SIG-M5 (cell line): ENCODE data around the gene KCNG1.

Experiments
- DNase-seq: peaks from one replicate; lab custom pipeline; 2025; lab: John Stamatoyannopoulos, UW

KCNG1 gene

GRCh38 chr20:51034988-51035656 lies 12.2 kb upstream of the KCNG1 start:
- DNase-seq = no peak

GRCh38 chr20:51034476-51034875 lies 11.6 kb upstream of the KCNG1 start:
- no peak for DNase-seq

GRCh38 chr20:51029963-51030920 lies 7.3 kb upstream of the KCNG1 start:
- DNase-seq = no peak

- DNase-seq = no peak
These were observed 6.6 kb upstream of the KCNG1 start for GRCh38 chr20:51029556-51029955.

- no peak for DNase-seq
These were observed 5.8 kb upstream of the KCNG1 start for GRCh38 chr20:51028616-51029212.

- no peak for DNase-seq
These were observed 4.3 kb upstream of the KCNG1 start for GRCh38 chr20:51027035-51027795.

GRCh38 chr20:51026269-51026668 lies 3.4 kb upstream of the KCNG1 start:
- no peak for DNase-seq

- no peak for DNase-seq
These were observed 1.9 kb upstream of the KCNG1 start for GRCh38 chr20:51024761-51025160.

GRCh38 chr20:51023617-51024155 lies 779 bp upstream of the KCNG1 start:
- no peak for DNase-seq

GRCh38 chr20:51022227-51022802 lies 592 bp downstream of the KCNG1 start:
- DNase-seq = no peak

GRCh38 chr20:51021067-51022025 lies 1.6 kb downstream of the KCNG1 start:
- DNase-seq = no peak

GRCh38 chr20:51020657-51021056 lies 2.2 kb downstream of the KCNG1 start:
- DNase-seq = no peak

GRCh38 chr20:51019656-51020592 lies 3.0 kb downstream of the KCNG1 start:
- DNase-seq = no peak

- no peak for DNase-seq
These were observed 5.7 kb downstream of the KCNG1 start for GRCh38 chr20:51017251-51017650.

GRCh38 chr20:51016521-51016920 lies 6.4 kb downstream of the KCNG1 start:
- no peak for DNase-seq

- DNase-seq = no peak
These were observed 7.8 kb downstream of the KCNG1 start for GRCh38 chr20:51014797-51015722.

- no peak for DNase-seq
These were observed 9.2 kb downstream of the KCNG1 start for GRCh38 chr20:51013577-51014330.
